CD4-positive, alpha-beta T cell (primary cell): ENCODE data around the gene RSF1. TPM values are rescaled to one million over a fixed set of nuclear protein-coding genes. Genes with fewer than 3 reads are reported as not detected.
"Not testable (repeated sequence)": the region's sequence is repeated elsewhere in the genome, so short reads cannot be mapped to it uniquely, and the experiment has no call there.

ENCODE experiments used
- ATAC-seq: fragments of 200-7000 bp; cut with Tn5 transposase; one replicate; pipeline ENCODE4 v1.10.0; 2022; ENCODE audit warnings: mild to moderate bottlenecking; ENCODE audit not compliant: poor library complexity
- CTCF ChIA-PET: fragments of 350-600 bp; sonication (Branson Sonifier 250); formaldehyde crosslinking; loops from one replicate; lab custom pipeline; 2021; ENCODE audit warnings: antibody characterized with exemption, inconsistent platforms; lab: Charles Lee
- POLR2A ChIA-PET: fragments of 350-600 bp; sonication (Branson Sonifier 250); formaldehyde crosslinking; loops from one replicate; lab custom pipeline; 2021; ENCODE audit warnings: antibody characterized with exemption, inconsistent platforms; lab: Charles Lee
- DNase-seq, 14 experiments: peaks; one replicate each; pipeline ENCODE4 v3.0.0-alpha.2; 2013 to 2020; ENCODE audit warnings: mixed read lengths in 2 of 14
- H3K27ac ChIP-seq, 2 donors: one replicate each; pipeline versions ENCODE4 v1.5.1 to v1.7.0; 2013; ENCODE audit warnings: low read length in 2 of 2, low read depth in 1 of 2, mild to moderate bottlenecking in 1 of 2
- H3K27me3 ChIP-seq, 2 experiments: 1 replicate in 1 of 2; 2 replicates in 1 of 2; pipeline versions ENCODE4 v1.6.1 to v1.7.0; 2013; ENCODE audit warnings: low read length in 2 of 2, control low read depth in 1 of 2, mild to moderate bottlenecking in 1 of 2, moderate library complexity in 1 of 2; ENCODE audit not compliant: insufficient read depth in 2 of 2, control insufficient read depth in 1 of 2
- H3K36me3 ChIP-seq: one replicate; pipeline ENCODE4 v1.6.1; 2013; ENCODE audit warnings: low read length, control low read depth; ENCODE audit not compliant: insufficient read depth
- H3K4me1 ChIP-seq: one replicate; pipeline ENCODE4 v1.6.1; 2013; ENCODE audit warnings: low read length, control low read depth; ENCODE audit not compliant: insufficient read depth
- H3K4me3 ChIP-seq: one replicate; pipeline ENCODE4 v1.5.1; 2013; ENCODE audit warnings: mild to moderate bottlenecking, low read length, moderate library complexity
- H3K9me3 ChIP-seq, 2 experiments: 1 replicate in 1 of 2; 2 replicates in 1 of 2; pipeline versions ENCODE4 v1.6.1 to v1.7.0; 2013; ENCODE audit warnings: low read length in 2 of 2, mild to moderate bottlenecking in 2 of 2, control low read depth in 1 of 2, moderate library complexity in 1 of 2; ENCODE audit not compliant: control insufficient read depth in 1 of 2, insufficient read depth in 1 of 2
- H3K27ac Mint-ChIP-seq: one replicate; pipeline ENCODE4 v1.8.0; 2020; ENCODE audit warnings: mixed read lengths
- H3K27me3 Mint-ChIP-seq: one replicate; pipeline ENCODE4 v1.8.0; 2021; ENCODE audit warnings: mixed read lengths
- H3K36me3 Mint-ChIP-seq: one replicate; pipeline ENCODE4 v1.8.0; 2021; ENCODE audit warnings: low read depth, mixed read lengths
- H3K4me1 Mint-ChIP-seq: one replicate; pipeline ENCODE4 v1.8.0; 2021; ENCODE audit warnings: low read depth, mixed read lengths
- H3K4me3 Mint-ChIP-seq: one replicate; pipeline ENCODE4 v1.8.0; 2020; ENCODE audit warnings: mild to moderate bottlenecking, mixed read lengths
- H3K9me3 Mint-ChIP-seq: one replicate; pipeline ENCODE4 v1.8.0; 2020; ENCODE audit warnings: mixed read lengths
- CTCF ChIP-seq: fragments of 200-600 bp; IDR thresholded peaks from one replicate; pipeline ENCODE4 v1.8.0; 2022; ENCODE audit warnings: antibody characterized with exemption, mild to moderate bottlenecking
- intact Hi-C, 2 experiments: fragments of 100-400 bp; cut with DNase I in 1 of 2; cut with micrococcal nuclease in 1 of 2; formaldehyde crosslinking; loops; one replicate each; pipeline versions ENCODE4 v1.15.1 to v1.9.0; 2023 to 2025; cut with DNase I, micrococcal nuclease
- total RNA-seq, 174 experiments: library from RNA in 2 of 174; stranded (reverse) in 2 of 174; gene quantifications; one replicate each; pipeline ENCODE4 v1.2.3 and lab custom pipeline; 2021 to 2026

Gene RSF1
- total RNA-seq, 2 experiments from 2014 or later = 87.7 to 91.9 TPM

GRCh38 chr11:77642228-77642627 is 178.3 kb downstream of the RSF1 start:
- peaks cover 9% of the 10 kb centered on the region for H3K4me1 Mint-ChIP-seq
- no peak for TF ChIP-seq CTCF
- Histone ChIP-seq H3K27ac (no peak overlapping the region), H3K4me3 (no peak overlapping the region), H3K27me3 (peaks cover 0 to 2% of the 10 kb centered on the region in 2 experiments), H3K4me1 (peaks cover 8% of the 10 kb centered on the region), H3K9me3 (no peaks in the 10 kb centered on the region), H3K36me3 (no peaks in the 10 kb centered on the region)
- no peak overlapping the region for H3K4me3 Mint-ChIP-seq
- peaks cover 4% of the 10 kb centered on the region for H3K9me3 Mint-ChIP-seq
- H3K27me3 Mint-ChIP-seq = peaks cover 13% of the 10 kb centered on the region
- H3K36me3 Mint-ChIP-seq = peaks cover 6% of the 10 kb centered on the region
- ATAC-seq = no peak
- intact Hi-C loops = no loop called here
- no peak overlapping the region for H3K27ac Mint-ChIP-seq
- no peak for DNase-seq
- POLR2A ChIA-PET = no interaction called here
- CTCF ChIA-PET = interaction anchor here (0.7 kb wide), 1 partner anchor 478 kb away, joined by 3 read pairs; no protein-coding TSS in a partner anchor

- Histone ChIP-seq H3K36me3 (no peaks in the 10 kb centered on the region), H3K4me1 (peaks cover 31% of the 10 kb centered on the region), H3K4me3 (peak within 1 kb of the TSS; percentile 92), H3K27ac (peak within 1 kb of the TSS; percentile 65 to 77), H3K27me3 (peaks cover 0 to 2% of the 10 kb centered on the region in 2 experiments), H3K9me3 (no peaks in the 10 kb centered on the region)
- DNase-seq (peak; percentile 61 to 89 (median 74)), ATAC-seq (peak; percentile 99)
- ChIA-PET POLR2A (interaction anchor here (0.7 kb wide), 1 partner anchor 12 kb away, joined by 3 read pairs; no protein-coding TSS in a partner anchor), CTCF (no interaction called here)
- Mint-ChIP-seq H3K36me3 (peaks cover 26% of the 10 kb centered on the region), H3K27me3 (no peaks in the 10 kb centered on the region), H3K9me3 (peaks cover 4% of the 10 kb centered on the region), H3K4me3 (peak within 1 kb of the TSS; percentile 98), H3K4me1 (peaks cover 48% of the 10 kb centered on the region), H3K27ac (peak within 1 kb of the TSS; percentile 85)
- intact Hi-C loops = loop anchor here in 1 of 2 experiments (5.0 to 10.0 kb wide), 3 partner anchors 355 to 937 kb away; partner anchors contain the start of genes ACER3, INTS4 and NARS2
- TF ChIP-seq CTCF = no peak
Observed at GRCh38 chr11:77637345-77638165, 183.0 kb downstream of the RSF1 start, which contains the start of gene CLNS1A. TSS of gene CLNS1A (minus strand) at chr11:77637794. CDS start at chr11:77637714, 80 bp downstream.

GRCh38 chr11:77636731-77637344 is 183.7 kb downstream of the RSF1 start:
- Mint-ChIP-seq H3K9me3 (peaks cover 4% of the 10 kb centered on the region), H3K4me1 (peaks cover 53% of the 10 kb centered on the region), H3K27me3 (no peaks in the 10 kb centered on the region), H3K4me3 (peak overlapping the region; percentile 98), H3K36me3 (peaks cover 31% of the 10 kb centered on the region), H3K27ac (peak overlapping the region; percentile 85)
- Histone ChIP-seq H3K27me3 (peaks cover 0 to 2% of the 10 kb centered on the region in 2 experiments), H3K4me3 (peak overlapping the region; percentile 92), H3K9me3 (no peaks in the 10 kb centered on the region), H3K36me3 (no peaks in the 10 kb centered on the region), H3K4me1 (peaks cover 31% of the 10 kb centered on the region), H3K27ac (peak overlapping the region in 1 of 2 donors; percentile 77)
- CTCF ChIA-PET = no interaction called here
- TF ChIP-seq CTCF = no peak
- intact Hi-C loops = loop anchor here in 1 of 2 experiments (5.0 to 10.0 kb wide), 3 partner anchors 355 to 938 kb away; partner anchors contain the start of genes ACER3, INTS4 and NARS2
- POLR2A ChIA-PET = no interaction called here
- DNase-seq (peak in 1 of 14 experiments; percentile 11), ATAC-seq (no peak)

GRCh38 chr11:77633926-77634325 is 186.6 kb downstream of the RSF1 start:
- H3K9me3 ChIP-seq, POLR2A ChIA-PET, H3K9me3 Mint-ChIP-seq, H3K27ac ChIP-seq, H3K27me3 ChIP-seq, H3K27me3 Mint-ChIP-seq, ATAC-seq, H3K36me3 ChIP-seq, CTCF ChIA-PET, H3K4me3 ChIP-seq, DNase-seq: not testable (repeated sequence)
- H3K4me1 ChIP-seq = peaks cover 37% of the 10 kb centered on the region
- Mint-ChIP-seq H3K27ac (peak overlapping the region; percentile 85), H3K4me3 (peak overlapping the region; percentile 15), H3K4me1 (peaks cover 67% of the 10 kb centered on the region), H3K36me3 (peaks cover 44% of the 10 kb centered on the region)
- intact Hi-C loops = loop anchor here in 1 of 2 experiments (10.0 kb wide), 1 partner anchor 941 kb away; the partner anchor contains the start of gene NARS2
